ENCODE results near the gene DYNLT4. TPM values are rescaled to one million over a fixed set of nuclear protein-coding genes. Genes with fewer than 3 reads are reported as not detected.

DYNLT4 gene
- total and polyA plus RNA-seq, 2 of the 13 experiments (the other 11 are each of a cell fraction or from before 2014, with no cell fraction given), result 0.77 TPM; not detected in 1

DNA sequence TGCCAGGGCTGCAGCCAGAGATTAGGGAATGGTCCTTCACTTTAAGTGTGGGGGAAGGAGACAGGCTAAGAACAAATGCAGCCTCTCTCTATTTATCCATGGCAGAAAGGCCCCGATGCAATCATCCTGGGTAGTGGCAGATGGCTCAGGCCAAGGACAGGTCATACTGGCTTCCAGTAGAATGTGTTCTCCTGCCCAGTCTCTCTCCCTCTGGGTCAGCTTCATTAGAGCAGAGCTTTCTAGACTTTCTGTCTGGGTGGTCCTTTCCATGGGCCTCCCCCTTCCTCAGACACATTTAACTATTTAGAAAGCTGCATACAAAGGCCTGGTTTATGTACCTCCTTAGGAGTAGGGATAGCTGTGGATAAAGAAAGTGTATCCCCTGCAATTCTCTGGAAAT lies 40.7 kb upstream of the DYNLT4 start (continued):
- TF ChIP-seq SOX6 (IDR thresholded peaks at IDR 0.05) (no peak), SOX6 (CRISPR knock-in tag; IDR thresholded peaks at IDR 0.05) (no peak)

DNA sequence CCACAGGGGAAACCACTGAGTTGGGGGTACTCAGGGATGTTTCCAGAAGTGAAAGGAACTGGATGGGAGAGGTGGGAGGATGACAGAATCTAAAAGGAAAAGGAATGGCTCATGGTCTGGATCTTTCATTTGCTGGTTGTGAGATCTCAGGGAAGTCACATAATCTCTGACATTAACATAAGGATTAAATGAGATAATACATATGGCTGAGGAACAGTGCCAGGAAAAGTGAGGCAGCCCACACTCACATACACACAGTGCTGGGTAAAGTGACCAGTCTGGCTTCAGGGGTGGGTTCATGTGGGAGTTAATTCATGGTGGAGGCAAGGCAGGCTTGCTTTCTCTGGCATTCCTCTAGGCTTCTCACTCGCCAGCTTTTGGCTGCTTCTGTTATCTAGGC lies 39.8 kb upstream of the DYNLT4 start:
- no peak for TF ChIP-seq RELA (CRISPR knock-in tag; IDR thresholded peaks at IDR 0.05)
- no peak for TF ChIP-seq PHF5A (CRISPR knock-in tag; IDR thresholded peaks at IDR 0.05; ENCODE audit: low read depth, unreplicated experiment)
- TF ChIP-seq, protein P1, sequence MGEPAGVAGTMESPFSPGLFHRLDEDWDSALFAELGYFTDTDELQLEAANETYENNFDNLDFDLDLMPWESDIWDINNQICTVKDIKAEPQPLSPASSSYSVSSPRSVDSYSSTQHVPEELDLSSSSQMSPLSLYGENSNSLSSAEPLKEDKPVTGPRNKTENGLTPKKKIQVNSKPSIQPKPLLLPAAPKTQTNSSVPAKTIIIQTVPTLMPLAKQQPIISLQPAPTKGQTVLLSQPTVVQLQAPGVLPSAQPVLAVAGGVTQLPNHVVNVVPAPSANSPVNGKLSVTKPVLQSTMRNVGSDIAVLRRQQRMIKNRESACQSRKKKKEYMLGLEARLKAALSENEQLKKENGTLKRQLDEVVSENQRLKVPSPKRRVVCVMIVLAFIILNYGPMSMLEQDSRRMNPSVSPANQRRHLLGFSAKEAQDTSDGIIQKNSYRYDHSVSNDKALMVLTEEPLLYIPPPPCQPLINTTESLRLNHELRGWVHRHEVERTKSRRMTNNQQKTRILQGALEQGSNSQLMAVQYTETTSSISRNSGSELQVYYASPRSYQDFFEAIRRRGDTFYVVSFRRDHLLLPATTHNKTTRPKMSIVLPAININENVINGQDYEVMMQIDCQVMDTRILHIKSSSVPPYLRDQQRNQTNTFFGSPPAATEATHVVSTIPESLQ (CRISPR knock-in tag; conservative IDR thresholded peaks at IDR 0.05), result no peak
- no peak for TF ChIP-seq ZNF773 (CRISPR knock-in tag; IDR thresholded peaks at IDR 0.05; ENCODE audit: borderline replicate concordance)
- no peak for TF ChIP-seq KMT2A (CRISPR knock-in tag; IDR thresholded peaks at IDR 0.05)
- TF ChIP-seq RFX5 (IDR thresholded peaks at IDR 0.05; ENCODE audit: low read depth, low read length), result no peak
- TF ChIP-seq SP1 (IDR thresholded peaks at IDR 0.05), result no peak
- TF ChIP-seq SP1 (CRISPR knock-in tag; IDR thresholded peaks at IDR 0.05), result no peak
- Histone ChIP-seq H3K79me2 (ENCODE audit: insufficient read depth, low read length) (no peaks in the 10 kb centered on the region), H3K4me1 (ENCODE audit: insufficient read depth, low read length) (peaks cover 33% of the 10 kb centered on the region), H3K9ac (ENCODE audit: insufficient read depth, low read depth, low read length) (no peak overlapping the region), H3K4me3 (replicated peaks in 1 of 3; ENCODE audit: insufficient read depth in 1 of 3, low read depth in 2 of 3, low read length in 3 of 3) (no peak overlapping the region), H2AFZ (ENCODE audit: low read length) (no peak overlapping the region), H3K27me3 (ENCODE audit: control insufficient read depth in 1 of 2, insufficient read depth in 2 of 2, low read length in 2 of 2) (no peaks in the 10 kb centered on the region), H3K4me2 (ENCODE audit: low read depth, low read length) (no peak overlapping the region), H3K27ac (ENCODE audit: extremely low read length, insufficient read depth, low read length) (no peak overlapping the region), H3K9me3 (ENCODE audit: low read length) (no peaks in the 10 kb centered on the region), H4K20me1 (ENCODE audit: insufficient read depth, low read length) (no peaks in the 10 kb centered on the region), H3K36me3 (replicated peaks in 1 of 2; ENCODE audit: control insufficient read depth in 1 of 2, insufficient read depth in 2 of 2, low read length in 2 of 2) (no peaks in the 10 kb centered on the region; a peak in 1 of 5 replicates)
- POLR2A ChIA-PET, result no interaction called here
- no CpG with 5 or more reads among the region's 1 CpG for WGBS (ENCODE audit: low lambda C conversion rate)
- intact Hi-C loops (cut with micrococcal nuclease; ENCODE audit: unreplicated experiment), result no loop called here
- DNase-seq (ENCODE audit: low spot score) (no peak), ATAC-seq (no peak), FAIRE-seq (no peak)
- in situ Hi-C loops (cut with HindIII; ENCODE audit: extremely low pct_ligation_motif_present, low pct_unique_long_range_greater_than_20kb), result loop anchor here (25.0 kb wide), 1 partner anchor 165 kb away; the partner anchor contains the start of genes HECTD3 and UROD
- CTCF ChIA-PET (ENCODE audit: low intra/inter-chr PET ratio, low total read pairs), result no interaction called here
- BruUV-seq (replicated peaks), result no TSS peak
